HG02759 (cell line): Measurements from ENCODE around the gene TOR4A.

Experiments
- ATAC-seq: cut with Tn5 transposase; IDR thresholded peaks from one replicate; pipeline ENCODE4 v1.9.1; 2021; ENCODE audit warnings: mild to moderate bottlenecking, moderate library complexity; ENCODE audit not compliant: unreplicated experiment

TOR4A gene

GRCh38 chr9:137293094-137293481 lies 15.6 kb downstream of the TOR4A start:
- ATAC-seq: no peak

- no peak for ATAC-seq
These were observed 16.1 kb downstream of the TOR4A start for GRCh38 chr9:137293482-137294090.

- ATAC-seq: no peak
These were observed 16.7 kb downstream of the TOR4A start for GRCh38 chr9:137294091-137294680.

- ATAC-seq: no peak
These were observed 17.2 kb downstream of the TOR4A start for GRCh38 chr9:137294681-137295237.

GRCh38 chr9:137295238-137295811 lies 17.8 kb downstream of the TOR4A start:
- no peak for ATAC-seq

- no peak for ATAC-seq
These were observed 18.5 kb downstream of the TOR4A start for GRCh38 chr9:137295849-137296669.

- no peak for ATAC-seq
These were observed 19.4 kb downstream of the TOR4A start for GRCh38 chr9:137296670-137297664.

- ATAC-seq: no peak
These were observed 20.4 kb downstream of the TOR4A start for GRCh38 chr9:137297966-137298365.

GRCh38 chr9:137298401-137299202 lies 21.1 kb downstream of the TOR4A start:
- ATAC-seq: no peak

GRCh38 chr9:137299203-137299565 lies 21.7 kb downstream of the TOR4A start:
- no peak for ATAC-seq

GRCh38 chr9:137299938-137300337 lies 22.4 kb downstream of the TOR4A start:
- ATAC-seq: no peak

GRCh38 chr9:137300567-137301080 lies 23.1 kb downstream of the TOR4A start:
- no peak for ATAC-seq

GRCh38 chr9:137301081-137301947 lies 23.8 kb downstream of the TOR4A start:
- ATAC-seq: peak; percentile 4

- peak; percentile 76 for ATAC-seq
These were observed 24.6 kb downstream of the TOR4A start, which contains the start of gene NRARP for GRCh38 chr9:137302118-137302448. Gene NRARP, minus strand, starts transcription at chr9:137302271. Its CDS starts 343 bp downstream, at chr9:137301928.

GRCh38 chr9:137302449-137303150 lies 25.1 kb downstream of the TOR4A start:
- peak; percentile 44 for ATAC-seq

- no peak for ATAC-seq
These were observed 25.8 kb downstream of the TOR4A start for GRCh38 chr9:137303151-137303892.

GRCh38 chr9:137303893-137304382 lies 26.4 kb downstream of the TOR4A start:
- no peak for ATAC-seq
